PC-3 (cell line): ENCODE results near the gene DLG1. TPM values are rescaled to one million over a fixed set of nuclear protein-coding genes. Genes with fewer than 3 reads are reported as not detected.

Experiments used
- ATAC-seq: fragments of 200-7000 bp; cut with Tn5 transposase; 2 replicates; pipeline ENCODE4 v1.9.1; 2020; ENCODE audit warnings: mild to moderate bottlenecking, moderate library complexity
- BruUV-seq: library from RNA; stranded (reverse); fragments of 400-500 nt; replicated peaks from 2 replicates; lab custom pipeline; 2021; lab: Mats Ljungman, UMichigan
- CTCF ChIA-PET: fragments of 300-600 bp; sonication (Branson Sonifier 250); formaldehyde crosslinking; loops from one replicate; lab custom pipeline; 2022; ENCODE audit warnings: antibody characterized with exemption; lab: Charles Lee
- POLR2A ChIA-PET: fragments of 300-600 bp; sonication (Branson Sonifier 250); formaldehyde crosslinking; loops from one replicate; lab custom pipeline; 2022; ENCODE audit warnings: antibody characterized with exemption; ENCODE audit not compliant: unreplicated experiment; lab: Charles Lee
- DNase-seq: peaks from one replicate; pipeline ENCODE4 v3.0.0-alpha.2; 2015
- H2AFZ ChIP-seq: fragments of 300-600 bp; sonication (generic); 2 replicates; pipeline ENCODE4 v1.6.0; 2016; ENCODE audit warnings: antibody characterized with exemption, low read length
- H3F3A ChIP-seq: fragments of 300-600 bp; sonication (generic); one replicate; pipeline ENCODE4 v1.6.0; 2017; ENCODE audit warnings: antibody characterized with exemption, low read length, control low read depth, mild to moderate bottlenecking; ENCODE audit not compliant: unreplicated experiment
- H3K27ac ChIP-seq: fragments of 300-600 bp; sonication (generic); 2 replicates; pipeline ENCODE4 v1.5.1; 2016; ENCODE audit warnings: mild to moderate bottlenecking, low read length
- H3K27me3 ChIP-seq: fragments of 300-600 bp; sonication (generic); 2 replicates; pipeline ENCODE4 v1.6.1; 2016; ENCODE audit warnings: low read length, mixed read lengths
- H3K36me3 ChIP-seq: fragments of 300-600 bp; sonication (generic); 2 replicates; pipeline ENCODE4 v1.6.1; 2016; ENCODE audit warnings: low read depth, mixed run types, low read length, mixed read lengths
- H3K4me1 ChIP-seq: fragments of 300-600 bp; sonication (generic); 2 replicates; pipeline ENCODE4 v1.5.1; 2016; ENCODE audit warnings: low read length; ENCODE audit not compliant: insufficient read depth
- H3K4me2 ChIP-seq: fragments of 300-600 bp; sonication (generic); 2 replicates; pipeline ENCODE4 v1.6.0; 2016; ENCODE audit warnings: low read length
- H3K4me3 ChIP-seq: fragments of 300-600 bp; sonication (generic); 2 replicates; pipeline ENCODE4 v1.5.1; 2016; ENCODE audit warnings: mild to moderate bottlenecking, low read length, mixed read lengths
- H3K79me2 ChIP-seq: fragments of 300-600 bp; sonication (generic); 2 replicates; pipeline ENCODE4 v1.6.1; 2017; ENCODE audit warnings: low read length, mixed read lengths
- H3K9ac ChIP-seq: fragments of 300-600 bp; sonication (generic); 2 replicates; pipeline ENCODE4 v1.6.0; 2016; ENCODE audit warnings: mild to moderate bottlenecking, low read length
- H3K9me2 ChIP-seq: fragments of 300-600 bp; sonication (generic); replicated peaks from 2 replicates; pipeline ENCODE4 v1.6.1; 2016; ENCODE audit warnings: mixed run types, low read length, mixed read lengths
- H3K9me3 ChIP-seq: fragments of 300-600 bp; sonication (generic); 2 replicates; pipeline ENCODE4 v1.6.1; 2016; ENCODE audit warnings: low read length, mixed read lengths
- H4K20me1 ChIP-seq: fragments of 300-600 bp; sonication (generic); 2 replicates; pipeline ENCODE4 v1.6.1; 2016; ENCODE audit warnings: low read length, mixed read lengths
- CTCF ChIP-seq: fragments of 300-600 bp; sonication (generic); conservative IDR thresholded peaks from 2 replicates; pipeline ENCODE4 v1.5.1; 2017; ENCODE audit warnings: antibody characterized with exemption, low read depth, mild to moderate bottlenecking, low read length
- EZH2 ChIP-seq: fragments of 300-600 bp; sonication (generic); IDR thresholded peaks from one replicate; pipeline ENCODE4 v1.6.1; 2017; ENCODE audit warnings: antibody characterized with exemption, mild to moderate bottlenecking, low read length; ENCODE audit not compliant: unreplicated experiment
- EZH2phosphoT487 ChIP-seq: fragments of 300-600 bp; sonication (generic); IDR thresholded peaks from 2 replicates; pipeline ENCODE4 v1.6.1; 2018; ENCODE audit warnings: mild to moderate bottlenecking, antibody characterized with exemption, low read length, borderline replicate concordance
- intact Hi-C: fragments of 100-400 bp; cut with micrococcal nuclease; formaldehyde crosslinking; loops from 2 replicates; pipeline ENCODE4 v1.9.0; 2023
- total RNA-seq: library from RNA; depleted of rRNA; stranded (reverse); fragments of >200 nt; gene quantifications from 2 replicates; pipeline ENCODE4 v1.2.3, GENCODE V29; 2014

The DLG1 gene
- total RNA-seq, 1 experiment from 2014 or later: 60.8 TPM

GRCh38 chr3:197241173-197241572, 57.2 kb downstream of the DLG1 start:
- BruUV-seq: no TSS peak
- H4K20me1 ChIP-seq: no peaks in the 10 kb centered on the region
- TF ChIP-seq EZH2: no peak
- TF ChIP-seq CTCF: no peak
- TF ChIP-seq EZH2phosphoT487: no peak

GRCh38 chr3:197239857-197240256, 58.6 kb downstream of the DLG1 start:
- Histone ChIP-seq H3K4me3 (no peak overlapping the region), H3K27ac (no peak overlapping the region), H3K79me2 (peaks cover 90% of the 10 kb centered on the region), H3F3A (no peaks in the 10 kb centered on the region), H4K20me1 (no peaks in the 10 kb centered on the region), H3K27me3 (no peaks in the 10 kb centered on the region), H3K9me2 (no peaks in the 10 kb centered on the region), H3K36me3 (peaks cover 56% of the 10 kb centered on the region), H2AFZ (no peak overlapping the region), H3K9me3 (peaks cover 32% of the 10 kb centered on the region), H3K9ac (no peak overlapping the region), H3K4me2 (no peak overlapping the region), H3K4me1 (no peaks in the 10 kb centered on the region)
- ChIA-PET POLR2A (no interaction called here), CTCF (no interaction called here)
- no TSS peak for BruUV-seq
- no peak for TF ChIP-seq CTCF
- TF ChIP-seq EZH2phosphoT487: no peak
- TF ChIP-seq EZH2: no peak
- no peak for DNase-seq
- intact Hi-C loops: no loop called here
- no peak for ATAC-seq

More at GRCh38 chr3:197241173-197241572, 57.2 kb downstream of the DLG1 start:
- no peaks in the 10 kb centered on the region for H3K4me1 ChIP-seq
- H3K27ac ChIP-seq: no peak overlapping the region
- DNase-seq: no peak
- no peak overlapping the region for H3K4me3 ChIP-seq
- H3K27me3 ChIP-seq: no peaks in the 10 kb centered on the region
- no peak for ATAC-seq
- H3K9me3 ChIP-seq: peaks cover 32% of the 10 kb centered on the region
- H3K9ac ChIP-seq: no peak overlapping the region
- ChIA-PET CTCF (no interaction called here), POLR2A (no interaction called here)
- H3K36me3 ChIP-seq: peaks cover 58% of the 10 kb centered on the region
- no peak overlapping the region for H2AFZ ChIP-seq
- H3K4me2 ChIP-seq: no peak overlapping the region
- peaks cover 80% of the 10 kb centered on the region for H3K79me2 ChIP-seq
- H3K9me2 ChIP-seq: no peaks in the 10 kb centered on the region
- no peaks in the 10 kb centered on the region for H3F3A ChIP-seq
- intact Hi-C loops: no loop called here

- Histone ChIP-seq H3K4me3 (no peak overlapping the region), H3K27me3 (no peaks in the 10 kb centered on the region), H3K79me2 (peaks cover 100% of the 10 kb centered on the region), H4K20me1 (0 out of 2 replicates have a peak, but pooled peaks cover 4% of the 10 kb centered on the region), H3K4me1 (no peaks in the 10 kb centered on the region), H3F3A (no peaks in the 10 kb centered on the region), H2AFZ (no peak overlapping the region), H3K36me3 (peaks cover 48% of the 10 kb centered on the region), H3K4me2 (no peak overlapping the region), H3K27ac (no peak overlapping the region), H3K9me2 (no peaks in the 10 kb centered on the region), H3K9ac (no peak overlapping the region), H3K9me3 (peaks cover 24% of the 10 kb centered on the region)
- ATAC-seq (no peak), DNase-seq (no peak)
- intact Hi-C loops: no loop called here
- POLR2A ChIA-PET: no interaction called here
- TF ChIP-seq EZH2: no peak
- BruUV-seq: no TSS peak
- CTCF ChIA-PET: no interaction called here
These were observed 59.6 kb downstream of the DLG1 start for GRCh38 chr3:197238842-197239241.
